Vagina (tissue), 2 donors: Measurements from ENCODE around the gene PTMA.

ENCODE experiments used
- CTCF ChIP-seq, 3 experiments: fragments of 450-650 bp in 2 of 3; fragments of 200-600 bp in 1 of 3; sonication (generic) in 1 of 3; IDR thresholded peaks; one replicate each; pipeline ENCODE4 v1.5.1; 2017 to 2019; ENCODE audit warnings: antibody characterized with exemption in 3 of 3, mild to moderate bottlenecking in 2 of 3, moderate library complexity in 2 of 3
- POLR2A ChIP-seq, 2 donors: fragments of 450-650 bp; IDR thresholded peaks; one replicate each; pipeline ENCODE4 v1.6.1; 2017; ENCODE audit warnings: antibody characterized with exemption in 2 of 2, mild to moderate bottlenecking in 2 of 2, moderate library complexity in 2 of 2
- POLR2AphosphoS5 ChIP-seq, 2 donors: sonication (generic); formaldehyde crosslinking; IDR thresholded peaks; one replicate each; pipeline ENCODE4 v1.9.0; 2017; ENCODE audit warnings: antibody characterized with exemption in 2 of 2, mild to moderate bottlenecking in 2 of 2, low read depth in 1 of 2; ENCODE audit not compliant: insufficient read depth in 1 of 2

GRCh38 chr2:231706731-231707624, 1.3 kb upstream of the PTMA start:
- peak; percentile 60 to 86 (median 70) for TF ChIP-seq CTCF (IDR thresholded peaks at IDR 0.05)
- TF ChIP-seq POLR2A (IDR thresholded peaks at IDR 0.05): peak in 1 of 2 donors; percentile 94
- TF ChIP-seq POLR2AphosphoS5 (IDR thresholded peaks at IDR 0.05; ENCODE audit: insufficient read depth in 1 of 2, low read depth in 1 of 2): peak; percentile 96 to 99
